ENCODE measurements around the gene HLA-DPB1.
"Not testable (repeated sequence)": the region's sequence is repeated elsewhere in the genome, so short reads cannot be mapped to it uniquely, and the experiment has no call there.

HLA-DPB1 gene

GRCh38 chr6:33075568-33076405 is at the start of gene HLA-DPB1:
TSS of gene HLA-DPB1 (plus strand) at chr6:33075990. CDS start at chr6:33076042, 52 bp downstream.
- DNase-seq (ENCODE audit: low read depth in 2 of 2) = no peak

- DNase-seq (ENCODE audit: low read depth in 2 of 2) = no peak
Measured at GRCh38 chr6:33028220-33028849, 47.5 kb upstream of the HLA-DPB1 start.

GRCh38 chr6:33029328-33030184 is 46.2 kb upstream of the HLA-DPB1 start:
- DNase-seq (ENCODE audit: low read depth in 2 of 2) = no peak

GRCh38 chr6:33030245-33030644 is 45.5 kb upstream of the HLA-DPB1 start:
- DNase-seq (ENCODE audit: low read depth in 2 of 2) = no peak

GRCh38 chr6:33034554-33034953 is 41.2 kb upstream of the HLA-DPB1 start:
- no peak for DNase-seq (ENCODE audit: low read depth in 2 of 2)

- no peak for DNase-seq (ENCODE audit: low read depth in 2 of 2)
Measured at GRCh38 chr6:33036535-33036934, 39.3 kb upstream of the HLA-DPB1 start.

- no peak for DNase-seq (ENCODE audit: low read depth in 2 of 2)
Measured at GRCh38 chr6:33040157-33040556, 35.6 kb upstream of the HLA-DPB1 start.

- DNase-seq (ENCODE audit: low read depth in 2 of 2) = no peak
Measured at GRCh38 chr6:33049323-33050013, 26.3 kb upstream of the HLA-DPB1 start.

- no peak for DNase-seq (ENCODE audit: low read depth in 2 of 2)
Measured at GRCh38 chr6:33050014-33050810, 25.6 kb upstream of the HLA-DPB1 start.

GRCh38 chr6:33052627-33053026 is 23.2 kb upstream of the HLA-DPB1 start:
- no peak for DNase-seq (ENCODE audit: low read depth in 2 of 2)

- no peak for DNase-seq (ENCODE audit: low read depth in 2 of 2)
Measured at GRCh38 chr6:33053230-33053629, 22.6 kb upstream of the HLA-DPB1 start.

GRCh38 chr6:33057222-33058150 is 18.3 kb upstream of the HLA-DPB1 start:
- no peak for DNase-seq (ENCODE audit: low read depth in 2 of 2)

GRCh38 chr6:33061987-33062386 is 13.8 kb upstream of the HLA-DPB1 start:
- DNase-seq (ENCODE audit: low read depth in 2 of 2) = no peak

GRCh38 chr6:33063435-33063834 is 12.4 kb upstream of the HLA-DPB1 start:
- not testable (repeated sequence) for DNase-seq (ENCODE audit: low read depth in 2 of 2)

- no peak for DNase-seq (ENCODE audit: low read depth in 2 of 2)
Measured at GRCh38 chr6:33064723-33065122, 11.1 kb upstream of the HLA-DPB1 start.

- no peak for DNase-seq (ENCODE audit: low read depth in 2 of 2)
Measured at GRCh38 chr6:33065312-33065711, 10.5 kb upstream of the HLA-DPB1 start.

- no peak for DNase-seq (ENCODE audit: low read depth in 2 of 2)
Measured at GRCh38 chr6:33066917-33067521, 8.8 kb upstream of the HLA-DPB1 start.

GRCh38 chr6:33069021-33069738 is 6.6 kb upstream of the HLA-DPB1 start:
- DNase-seq (ENCODE audit: low read depth in 2 of 2) = no peak

GRCh38 chr6:33070909-33071308 is 4.9 kb upstream of the HLA-DPB1 start:
- no peak for DNase-seq (ENCODE audit: low read depth in 2 of 2)
